ENCODE measurements around the gene SF3B2.

GRCh38 chr11:66077927-66078326, 25.8 kb downstream of the SF3B2 start:
- no peak for TF ChIP-seq CTCF (conservative IDR thresholded peaks at IDR 0.05; ENCODE audit: low read depth, low read length)
- no peak for TF ChIP-seq EZH2 (IDR thresholded peaks at IDR 0.05; ENCODE audit: borderline replicate concordance, low read depth, low read length, poor library complexity, severe bottlenecking)
